ENCODE data around the gene ROR1. TPM values are rescaled to one million over a fixed set of nuclear protein-coding genes. Genes with fewer than 3 reads are reported as not detected.

ROR1 gene
- total RNA-seq, 1 experiment from 2014 or later: 19.0 TPM

GRCh38 chr1:64052777-64053176 lies 279.0 kb downstream of the ROR1 start:
- ChIA-PET CTCF (no interaction called here), POLR2A (ENCODE audit: unreplicated experiment) (no interaction called here)
- H3K27ac ChIP-seq: no peak overlapping the region
- H2AFZ ChIP-seq: no peak overlapping the region
- H3K4me2 ChIP-seq: no peak overlapping the region
- no peak overlapping the region for H3K4me3 ChIP-seq
- no peak for TF ChIP-seq EZH2 (IDR thresholded peaks at IDR 0.05; ENCODE audit: low read depth)
- no peak for TF ChIP-seq CTCF (conservative IDR thresholded peaks at IDR 0.05)
- H3K4me1 ChIP-seq (replicated peaks; ENCODE audit: insufficient read depth): peaks cover 10% of the 10 kb centered on the region
- no peaks in the 10 kb centered on the region for H3K9me2 ChIP-seq (ENCODE audit: insufficient read depth)
- no peak for DNase-seq
- 0 out of 2 replicates have a peak, but pooled peaks cover 2% of the 10 kb centered on the region for H3K36me3 ChIP-seq (ENCODE audit: low read depth)
- H4K20me1 ChIP-seq (ENCODE audit: insufficient read depth): no peaks in the 10 kb centered on the region
- intact Hi-C loops (cut with micrococcal nuclease; ENCODE audit: unreplicated experiment): no loop called here
- no peaks in the 10 kb centered on the region for H3K27me3 ChIP-seq (ENCODE audit: insufficient read depth, low read depth)
- no peaks in the 10 kb centered on the region; the same call in 1 of the 2 replicates for H3F3A ChIP-seq (ENCODE audit: insufficient read depth, low read depth)
- no peaks in the 10 kb centered on the region for H3K9me3 ChIP-seq (ENCODE audit: insufficient read depth, low read depth)
- H3K79me2 ChIP-seq (ENCODE audit: low read depth): no peaks in the 10 kb centered on the region
- BruUV-seq (replicated peaks): no TSS peak

GRCh38 chr1:64055310-64055709 lies 281.5 kb downstream of the ROR1 start:
- no peaks in the 10 kb centered on the region for H3K9me3 ChIP-seq (ENCODE audit: insufficient read depth, low read depth)
- no peak overlapping the region for H3K27ac ChIP-seq
- CTCF ChIA-PET: no interaction called here
- no peaks in the 10 kb centered on the region for H3K9me2 ChIP-seq (ENCODE audit: insufficient read depth)
- H4K20me1 ChIP-seq (ENCODE audit: insufficient read depth): no peaks in the 10 kb centered on the region
- no TSS peak for BruUV-seq (replicated peaks)
- no peak overlapping the region for H3K4me3 ChIP-seq
- H3K4me1 ChIP-seq (replicated peaks; ENCODE audit: insufficient read depth): peaks cover 10% of the 10 kb centered on the region
- H3K27me3 ChIP-seq (ENCODE audit: insufficient read depth, low read depth): no peaks in the 10 kb centered on the region
- H3K36me3 ChIP-seq (ENCODE audit: low read depth): peaks cover 15% of the 10 kb centered on the region; the same call in 1 of the 2 replicates
- intact Hi-C loops (cut with micrococcal nuclease; ENCODE audit: unreplicated experiment): no loop called here
- POLR2A ChIA-PET (ENCODE audit: unreplicated experiment): no interaction called here
- TF ChIP-seq EZH2 (IDR thresholded peaks at IDR 0.05; ENCODE audit: low read depth): no peak
- no peak for TF ChIP-seq CTCF (conservative IDR thresholded peaks at IDR 0.05)
- no peak overlapping the region for H3K4me2 ChIP-seq
- no peak for DNase-seq
- no peaks in the 10 kb centered on the region; the same call in 1 of the 2 replicates for H3F3A ChIP-seq (ENCODE audit: insufficient read depth, low read depth)
- H2AFZ ChIP-seq: no peak overlapping the region
- H3K79me2 ChIP-seq (ENCODE audit: low read depth): no peaks in the 10 kb centered on the region

- no peaks in the 10 kb centered on the region for H3K9me2 ChIP-seq (ENCODE audit: insufficient read depth)
- no peaks in the 10 kb centered on the region for H3K9me3 ChIP-seq (ENCODE audit: insufficient read depth, low read depth)
- no peaks in the 10 kb centered on the region for H3F3A ChIP-seq (ENCODE audit: insufficient read depth, low read depth)
- H3K36me3 ChIP-seq (ENCODE audit: low read depth): peaks cover 15% of the 10 kb centered on the region; the same call in 1 of the 2 replicates
- no peak overlapping the region for H3K4me2 ChIP-seq
- ChIA-PET CTCF (interaction anchor here (0.5 kb wide), 1 partner anchor 106 kb away, joined by 3 read pairs; no protein-coding TSS in a partner anchor), POLR2A (ENCODE audit: unreplicated experiment) (no interaction called here)
- H3K27me3 ChIP-seq (ENCODE audit: insufficient read depth, low read depth): no peaks in the 10 kb centered on the region
- H3K4me3 ChIP-seq: no peak overlapping the region
- intact Hi-C loops (cut with micrococcal nuclease; ENCODE audit: unreplicated experiment): no loop called here
- H3K4me1 ChIP-seq (replicated peaks; ENCODE audit: insufficient read depth): 0 out of 2 replicates have a peak, but pooled peaks cover 5% of the 10 kb centered on the region
- H4K20me1 ChIP-seq (ENCODE audit: insufficient read depth): no peaks in the 10 kb centered on the region
- DNase-seq: no peak
- no peak for TF ChIP-seq CTCF (conservative IDR thresholded peaks at IDR 0.05)
- TF ChIP-seq EZH2 (IDR thresholded peaks at IDR 0.05; ENCODE audit: low read depth): no peak
- H3K27ac ChIP-seq: no peak overlapping the region
- no peak overlapping the region for H2AFZ ChIP-seq
- no TSS peak for BruUV-seq (replicated peaks)
- H3K79me2 ChIP-seq (ENCODE audit: low read depth): no peaks in the 10 kb centered on the region
These were observed 285.7 kb downstream of the ROR1 start for GRCh38 chr1:64059556-64059955.
